H54 (cell line): ENCODE measurements around the gene CPE.

ENCODE experiments used
- DNase-seq: peaks from one replicate; pipeline ENCODE4 v3.0.0; 2011; ENCODE audit warnings: low spot score, mixed read lengths; ENCODE audit not compliant: insufficient read length
- FAIRE-seq: peaks from 3 replicates; lab custom pipeline; 2011; peaks lifted over from hg19 to GRCh38; lab: Jason Lieb, UNC
- POLR2A ChIP-seq: IDR thresholded peaks from 2 replicates; pipeline ENCODE4 v1.6.1; 2011; ENCODE audit warnings: low read depth, mild to moderate bottlenecking, low read length

The CPE gene

DNA sequence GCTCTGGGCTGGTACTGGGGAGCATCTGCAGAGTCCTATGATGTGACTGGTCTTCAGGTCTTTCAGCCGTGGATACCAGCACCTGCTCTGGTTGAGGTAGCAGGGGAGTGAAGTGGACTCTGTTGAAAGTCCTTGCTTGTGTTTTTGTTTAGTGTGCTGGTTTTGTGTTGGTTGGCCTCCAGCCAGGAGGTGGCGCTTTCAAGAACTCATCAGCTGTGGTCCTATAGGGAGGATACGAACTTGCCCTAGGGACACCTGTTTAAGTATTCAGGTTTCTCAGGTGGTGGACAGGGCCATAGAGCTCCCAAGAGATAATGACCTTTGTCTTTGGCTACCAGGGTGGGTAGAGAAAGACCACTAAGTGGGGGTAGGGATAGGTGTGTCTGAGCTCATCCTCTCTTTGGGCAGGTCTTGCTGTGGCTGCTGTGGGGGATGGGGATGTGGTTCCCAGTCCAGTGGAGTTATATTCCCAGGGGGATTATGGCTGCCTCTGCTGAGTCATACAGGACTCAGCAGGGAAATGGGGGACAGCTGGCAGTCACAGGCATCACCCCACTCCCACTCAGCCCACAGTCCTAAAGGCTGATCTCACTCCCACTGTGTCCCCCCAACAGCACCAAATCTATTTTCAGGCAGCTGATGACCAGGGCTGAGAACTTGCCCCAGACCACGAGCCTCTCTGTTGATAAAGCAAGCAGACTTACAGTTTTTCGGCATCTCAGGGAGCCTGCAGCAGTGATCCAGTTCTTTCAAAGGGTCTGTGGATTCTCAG, 27.3 kb upstream of the CPE start:
- no peak for TF ChIP-seq POLR2A
- no peak for DNase-seq
- FAIRE-seq: no peak

DNA sequence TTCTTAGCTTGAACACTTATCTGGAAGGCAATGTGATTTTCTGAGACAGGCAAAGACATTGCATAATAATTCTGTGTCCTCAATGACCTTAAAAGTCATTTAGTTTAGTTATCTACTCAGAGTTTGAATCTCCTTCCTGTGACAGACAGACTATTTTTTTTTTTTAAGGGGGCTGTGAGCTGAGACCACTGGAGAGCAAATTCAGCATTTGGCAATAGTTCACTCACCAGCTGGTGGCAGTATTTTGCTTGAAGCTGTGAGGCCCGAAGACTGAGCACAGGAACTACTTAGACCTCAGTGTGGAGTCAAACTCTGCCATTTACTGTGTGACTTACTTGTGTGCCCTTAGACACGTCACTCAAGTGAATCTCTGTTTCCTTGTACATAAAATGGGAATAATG, 22.9 kb upstream of the CPE start:
- FAIRE-seq: no peak
- no peak for DNase-seq

DNA sequence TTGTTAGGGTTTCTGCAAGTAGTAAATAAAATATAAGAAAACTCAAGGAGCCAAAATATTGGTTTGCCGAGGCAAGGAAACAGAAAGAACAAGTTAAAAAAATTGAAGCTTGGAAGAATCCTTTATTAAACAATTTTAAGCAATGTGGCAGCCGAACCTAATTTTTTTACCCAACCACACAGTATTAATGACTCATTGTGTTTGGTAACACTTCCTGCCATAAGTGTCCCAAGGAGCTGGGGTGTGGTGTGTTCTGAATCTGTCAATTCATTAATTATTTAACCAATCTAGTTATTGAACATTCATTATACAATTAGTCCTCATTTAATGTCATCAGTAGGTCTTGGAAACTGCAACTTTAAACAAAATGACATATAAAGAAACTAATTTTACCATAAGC, 19.3 kb upstream of the CPE start:
- DNase-seq: no peak
- no peak for TF ChIP-seq POLR2A
- FAIRE-seq: no peak

More for the DNA sequence above, 22.9 kb upstream of the CPE start:
- no peak for TF ChIP-seq POLR2A

DNA sequence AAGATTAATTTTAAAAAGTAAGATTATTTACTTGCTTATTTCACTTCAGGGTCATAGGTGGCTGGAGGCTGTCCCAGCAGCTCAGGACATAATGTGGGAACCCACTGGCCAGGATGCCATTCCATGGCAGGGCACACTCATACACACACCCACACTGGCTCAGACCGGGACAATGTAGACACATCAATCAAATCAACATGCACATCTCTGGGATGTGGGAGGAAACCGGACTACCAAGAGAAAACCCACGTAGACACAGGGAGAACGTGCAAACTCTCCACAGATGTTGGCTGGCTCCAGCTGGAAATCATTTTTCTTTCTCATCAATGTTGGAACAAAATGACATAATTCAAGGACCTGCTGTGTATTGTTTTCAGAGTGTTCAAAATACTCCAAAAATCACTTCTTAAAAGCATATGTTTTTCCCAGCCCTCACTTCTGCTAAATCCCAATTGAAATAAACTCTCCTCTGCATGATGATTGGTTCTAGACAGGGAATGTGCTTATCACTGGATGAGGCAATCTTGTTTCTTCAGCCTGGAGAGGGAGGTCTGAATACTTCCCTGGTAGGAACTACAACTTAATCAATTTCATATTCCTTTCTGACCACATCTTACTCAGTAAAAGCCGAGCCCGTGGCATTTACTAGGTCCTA, 18.6 kb upstream of the CPE start:
- TF ChIP-seq POLR2A: no peak
- DNase-seq: no peak

DNA sequence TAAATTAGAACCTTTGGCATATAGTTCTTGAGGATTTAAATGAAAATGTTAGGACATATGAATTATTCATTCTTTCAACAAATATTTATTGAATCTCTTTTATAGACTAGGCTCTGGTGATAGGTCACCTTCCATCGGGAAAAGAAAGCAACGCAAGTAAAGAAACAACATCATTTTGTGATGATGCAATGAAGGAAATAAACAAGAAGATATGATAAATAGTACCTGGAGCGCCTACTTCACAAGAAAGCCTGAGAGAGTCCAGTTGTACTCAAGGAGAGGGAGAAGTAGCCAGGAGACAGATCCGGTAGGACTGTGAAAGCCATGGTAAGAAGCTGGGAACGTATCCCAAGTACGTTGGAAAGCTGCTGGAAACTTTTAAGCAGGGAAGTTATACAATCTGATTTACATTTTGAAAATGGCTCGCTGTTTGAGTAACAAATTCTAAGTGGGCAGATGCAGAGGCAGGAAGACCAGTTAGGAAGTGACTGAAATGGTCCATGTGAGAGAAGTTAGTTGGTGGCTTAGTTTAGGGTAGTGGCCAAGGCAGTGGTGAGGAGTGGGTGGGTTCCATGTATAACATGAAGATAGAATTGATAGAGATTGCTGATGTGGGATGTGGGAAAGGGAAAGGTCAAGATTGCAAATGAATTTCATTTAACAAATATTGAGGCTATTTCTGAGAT, 17.7 kb upstream of the CPE start:
- TF ChIP-seq POLR2A: no peak
- DNase-seq (no peak), FAIRE-seq (no peak)

More for the DNA sequence above, 18.6 kb upstream of the CPE start:
- FAIRE-seq: no peak

DNA sequence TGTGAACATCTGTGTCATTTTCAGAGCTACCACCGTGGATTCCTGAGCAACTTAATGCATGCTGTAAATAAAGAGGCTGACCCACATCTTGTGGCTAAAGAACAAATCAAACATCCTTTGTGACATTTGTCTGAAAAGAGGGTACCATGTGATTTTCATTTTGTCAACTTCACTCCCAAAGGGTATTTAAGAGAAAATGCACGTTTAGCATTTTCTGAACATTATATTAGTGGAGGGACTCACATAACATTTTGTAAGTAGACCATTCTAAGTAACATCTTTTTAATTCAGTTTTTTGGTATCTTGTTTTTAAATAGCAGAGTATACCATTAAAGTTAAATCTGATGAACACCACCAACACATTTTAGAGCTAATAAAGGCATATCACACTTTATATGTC, 17.0 kb upstream of the CPE start:
- no peak for DNase-seq
- FAIRE-seq: no peak
- no peak for TF ChIP-seq POLR2A

DNA sequence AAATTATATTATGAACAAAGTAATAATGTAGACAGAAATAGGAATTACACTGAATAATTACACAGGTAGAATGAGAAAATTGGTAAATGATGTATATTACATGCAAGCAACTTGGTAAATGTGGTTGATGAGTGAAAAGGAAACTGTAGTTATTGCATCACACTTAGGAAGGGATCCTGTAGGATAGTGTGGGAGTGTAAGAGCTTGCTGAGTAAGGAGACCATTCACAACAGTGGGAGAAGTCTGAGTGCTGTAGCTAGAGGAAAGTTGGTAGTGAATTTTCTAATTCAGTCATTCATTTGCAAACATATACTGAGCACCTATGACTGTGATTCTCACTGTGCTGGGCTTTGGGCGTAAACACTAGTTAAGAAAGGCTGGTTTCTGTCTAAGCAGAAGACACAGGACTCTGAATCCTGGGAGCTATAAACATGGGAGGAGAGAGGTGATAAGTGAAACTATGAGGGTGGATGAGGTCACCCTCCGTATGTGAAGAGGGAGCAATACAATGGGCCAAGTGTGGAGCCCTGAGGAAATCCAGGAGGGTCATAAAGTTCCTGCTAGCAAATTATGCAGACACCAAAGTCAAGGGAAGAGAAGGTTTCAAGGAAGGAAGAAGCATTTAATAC, 14.2 kb upstream of the CPE start:
- TF ChIP-seq POLR2A: no peak
- DNase-seq: no peak
- FAIRE-seq: no peak

DNA sequence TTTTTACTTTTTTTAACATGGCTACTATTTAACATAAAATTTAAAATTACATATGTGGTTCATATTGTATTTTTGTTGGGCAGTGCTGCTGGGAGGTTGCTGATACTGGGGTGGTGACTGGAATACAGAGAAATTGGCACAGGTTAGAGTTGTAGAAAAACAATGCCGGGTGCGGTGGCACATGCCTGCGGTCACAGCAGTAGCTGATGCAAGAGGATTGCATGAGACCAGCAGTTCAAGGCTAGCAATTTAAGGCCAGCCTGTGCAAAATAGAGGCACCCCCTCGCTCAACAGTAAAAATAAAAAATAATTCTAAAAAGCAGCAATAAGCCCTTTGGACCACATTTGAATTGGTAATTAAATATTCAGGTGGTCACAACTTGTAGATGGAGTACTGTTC, 11.8 kb upstream of the CPE start:
- no peak for TF ChIP-seq POLR2A
- no peak for FAIRE-seq
- no peak for DNase-seq

DNA sequence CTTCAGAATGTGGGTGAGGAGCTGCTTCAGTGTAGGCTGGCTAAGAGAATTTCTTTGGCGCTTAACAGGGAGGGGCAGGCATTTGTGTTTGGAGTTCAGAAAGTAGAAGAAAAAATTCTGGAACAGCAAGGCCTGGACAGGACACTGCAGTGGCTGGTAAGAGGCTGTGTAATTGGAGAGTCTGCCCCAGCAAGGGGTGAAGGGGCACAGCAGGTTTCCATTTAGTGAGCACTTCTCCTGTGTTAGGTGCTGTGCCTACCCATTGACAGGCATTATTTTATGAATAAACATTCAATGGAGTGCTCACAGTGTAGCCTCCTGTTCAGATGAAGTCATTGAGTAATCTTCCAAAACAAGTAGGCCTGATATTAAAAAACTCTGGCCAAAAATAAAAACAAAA, 10.7 kb upstream of the CPE start:
- DNase-seq (no peak), FAIRE-seq (no peak)

DNA sequence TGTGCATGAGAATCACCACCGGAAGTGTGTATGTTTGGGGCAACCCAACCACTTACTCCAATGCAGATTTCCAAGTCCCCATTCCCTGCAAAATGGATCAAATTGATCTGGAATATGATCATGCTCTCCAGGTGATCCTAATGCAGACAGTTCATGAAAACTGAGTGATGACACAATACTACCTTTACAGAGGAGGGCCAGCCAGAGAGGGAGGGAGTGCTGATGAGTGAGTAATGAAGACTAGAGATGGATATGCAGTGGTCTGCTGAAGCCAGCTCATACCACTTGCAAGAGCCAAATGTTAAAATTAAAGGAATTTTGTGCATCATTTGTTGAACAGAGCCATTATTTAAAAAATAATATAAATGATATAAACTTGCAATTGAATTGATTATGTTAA, 10.2 kb upstream of the CPE start:
- no peak for DNase-seq
- TF ChIP-seq POLR2A: no peak
- FAIRE-seq: no peak

More for the DNA sequence above, 10.7 kb upstream of the CPE start:
- no peak for TF ChIP-seq POLR2A

DNA sequence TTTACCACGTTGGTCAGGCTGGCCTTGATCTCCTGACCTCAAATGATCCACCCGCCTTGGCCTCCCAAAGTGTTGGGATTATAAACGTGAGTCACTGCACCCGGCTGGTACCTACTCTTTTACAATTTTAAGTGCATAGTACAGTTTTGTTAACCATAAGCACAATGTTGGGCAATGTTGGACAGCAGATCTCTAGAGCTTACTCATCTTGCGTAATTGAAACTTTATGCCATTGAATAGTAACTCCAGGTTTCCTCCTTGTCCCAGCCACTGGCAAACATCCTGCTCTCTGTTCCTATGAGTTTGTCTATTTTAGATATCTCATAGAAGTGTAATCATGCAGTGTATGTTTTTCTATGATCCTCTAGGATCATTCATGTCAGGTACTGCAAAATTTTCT, 9.3 kb upstream of the CPE start:
- FAIRE-seq (no peak), DNase-seq (no peak)
- no peak for TF ChIP-seq POLR2A

DNA sequence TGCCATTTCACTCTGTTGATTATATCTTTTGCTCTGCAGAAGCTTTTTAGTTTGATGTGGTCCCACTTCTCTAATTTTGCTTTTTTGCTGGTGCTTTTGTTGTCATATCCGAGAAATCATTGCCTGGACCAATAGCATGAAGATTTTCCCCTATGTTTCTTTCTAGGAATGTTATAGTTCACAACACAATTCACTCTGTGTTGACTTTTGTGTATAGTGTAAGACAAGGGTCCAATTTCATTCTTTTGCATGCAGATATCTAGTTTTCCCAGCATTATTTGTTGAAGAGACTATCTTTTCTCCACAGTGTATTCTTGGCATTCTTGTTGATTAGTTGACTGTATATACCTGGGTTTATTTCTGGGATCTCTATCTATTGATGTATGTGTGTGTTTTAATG, 8.3 kb upstream of the CPE start:
- TF ChIP-seq POLR2A: no peak
- FAIRE-seq (no peak), DNase-seq (no peak)

DNA sequence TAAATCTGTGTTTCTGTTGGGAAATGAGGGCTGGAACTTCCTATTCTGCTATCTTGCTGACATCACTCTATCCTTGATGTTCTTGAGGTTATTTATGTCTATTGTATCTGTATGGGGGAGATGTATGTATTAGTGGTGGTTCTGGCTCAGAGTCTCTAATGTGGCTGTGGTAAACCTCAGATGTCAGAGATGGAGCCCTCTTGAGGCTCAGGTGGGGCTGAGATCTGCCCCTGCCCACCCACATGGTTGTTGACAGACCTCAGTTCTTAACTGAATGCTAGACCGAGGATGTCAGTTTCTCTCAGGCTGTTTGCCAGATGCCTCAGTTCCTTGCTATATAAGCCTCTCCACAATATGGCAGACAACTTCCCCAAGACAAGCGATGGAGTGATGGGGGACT, 3.3 kb upstream of the CPE start:
- DNase-seq (no peak), FAIRE-seq (no peak)
- TF ChIP-seq POLR2A: no peak

DNA sequence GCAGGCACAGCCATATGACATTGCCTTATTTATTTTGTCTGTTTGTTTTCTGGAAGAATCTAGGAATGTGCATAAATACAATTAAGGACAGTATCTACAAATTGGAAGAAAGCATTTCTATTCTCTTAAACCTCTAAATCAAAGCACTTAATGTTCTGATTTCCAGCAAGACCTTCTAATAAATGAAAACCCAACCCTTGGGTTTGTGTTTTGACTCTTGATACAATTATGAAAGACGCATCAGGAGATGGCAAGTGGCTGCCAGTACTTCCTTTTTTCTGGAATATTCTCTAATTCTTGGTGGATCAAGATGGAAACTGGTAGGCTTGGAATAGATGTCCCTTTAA, 437 bp upstream of the CPE start:
- DNase-seq: no peak
- FAIRE-seq: no peak

More for the DNA sequence above, 437 bp upstream of the CPE start:
- no peak for TF ChIP-seq POLR2A
